COLO668 (cell line): Measurements from ENCODE around the gene FAM151A.
A peak's percentile ranks its signal among the peaks of the same experiment; 100 is the strongest.

Source experiments
- DNase-seq: peaks from one replicate; lab custom pipeline; 2025; ENCODE audit not compliant: unreplicated experiment; lab: John Stamatoyannopoulos, UW

The FAM151A gene

GRCh38 chr1:54623216-54624007 is at the start of gene FAM151A:
Gene FAM151A (minus strand): TSS chr1:54623525. CDS start chr1:54623395, 130 bp downstream.
- no peak for DNase-seq

GRCh38 chr1:54671985-54672608 is 48.8 kb upstream of the FAM151A start:
- peak; percentile 70 for DNase-seq

- DNase-seq: no peak
Observed at GRCh38 chr1:54668567-54668966, 45.2 kb upstream of the FAM151A start.

- DNase-seq: no peak
Observed at GRCh38 chr1:54667797-54668196, 44.5 kb upstream of the FAM151A start.

GRCh38 chr1:54666333-54666732 is 43.0 kb upstream of the FAM151A start:
- no peak for DNase-seq

GRCh38 chr1:54665852-54666251 is 42.5 kb upstream of the FAM151A start:
- no peak for DNase-seq

- DNase-seq: no peak
Observed at GRCh38 chr1:54664364-54664763, 41.0 kb upstream of the FAM151A start.

GRCh38 chr1:54663725-54664124 is 40.4 kb upstream of the FAM151A start:
- DNase-seq: no peak

GRCh38 chr1:54658164-54658913 is 35.0 kb upstream of the FAM151A start:
- DNase-seq: no peak

GRCh38 chr1:54653036-54653435 is 29.7 kb upstream of the FAM151A start:
- DNase-seq: no peak

GRCh38 chr1:54652168-54652567 is 28.8 kb upstream of the FAM151A start:
- DNase-seq: no peak

- no peak for DNase-seq
Observed at GRCh38 chr1:54651608-54652007, 28.3 kb upstream of the FAM151A start.

- no peak for DNase-seq
Observed at GRCh38 chr1:54650417-54650816, 27.1 kb upstream of the FAM151A start.

- DNase-seq: no peak
Observed at GRCh38 chr1:54649921-54650320, 26.6 kb upstream of the FAM151A start.

GRCh38 chr1:54649130-54649898 is 26.0 kb upstream of the FAM151A start:
- no peak for DNase-seq

- no peak for DNase-seq
Observed at GRCh38 chr1:54645806-54646676, 22.7 kb upstream of the FAM151A start.

- no peak for DNase-seq
Observed at GRCh38 chr1:54643736-54644135, 20.4 kb upstream of the FAM151A start.

GRCh38 chr1:54640863-54641836 is 17.8 kb upstream of the FAM151A start, which contains the start of gene MROH7:
Gene MROH7 (plus strand): TSS chr1:54641786. CDS start chr1:54652927, 11,141 bp downstream.
- no peak for DNase-seq

- DNase-seq: no peak
Observed at GRCh38 chr1:54640361-54640760, 17.0 kb upstream of the FAM151A start.
